ENCODE data around the gene MFAP3.

DNA sequence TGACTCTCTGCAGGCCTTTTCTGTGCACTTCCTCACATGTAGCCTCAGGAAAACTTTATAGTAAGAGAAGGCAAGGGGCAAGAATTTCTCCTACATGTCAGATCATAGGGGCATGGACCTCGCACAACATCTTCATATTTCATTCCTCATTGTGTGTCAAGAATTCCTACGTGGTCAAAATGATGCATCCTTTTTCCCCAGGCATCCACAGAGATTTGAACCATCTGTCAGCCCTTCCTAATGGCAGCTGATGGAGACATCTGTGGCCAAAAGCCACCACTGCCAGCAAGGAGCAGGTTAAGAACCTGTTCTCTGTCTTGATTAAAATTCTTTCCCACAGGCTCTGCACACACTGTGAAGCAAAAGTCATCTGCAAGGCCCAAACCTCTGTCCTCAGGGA, 42.5 kb downstream of the MFAP3 start:
- TF ChIP-seq POLR2A (IDR thresholded peaks at IDR 0.05; ENCODE audit: low read length): no peak
- no peak for TF ChIP-seq GATA1 (IDR thresholded peaks at IDR 0.05; ENCODE audit: low read depth, low read length)

Data from erythroblast (primary cell).